HG03432 (cell line): ENCODE measurements around the gene AKR1B1.
A peak's percentile ranks its signal among the peaks of the same experiment; 100 is the strongest.
"Not testable (repeated sequence)": the region's sequence is repeated elsewhere in the genome, so short reads cannot be mapped to it uniquely, and the experiment has no call there.

Experiments
- ATAC-seq: cut with Tn5 transposase; IDR thresholded peaks from one replicate; pipeline ENCODE4 v1.9.1; 2021; ENCODE audit warnings: mild to moderate bottlenecking, moderate library complexity; ENCODE audit not compliant: unreplicated experiment

The AKR1B1 gene

DNA sequence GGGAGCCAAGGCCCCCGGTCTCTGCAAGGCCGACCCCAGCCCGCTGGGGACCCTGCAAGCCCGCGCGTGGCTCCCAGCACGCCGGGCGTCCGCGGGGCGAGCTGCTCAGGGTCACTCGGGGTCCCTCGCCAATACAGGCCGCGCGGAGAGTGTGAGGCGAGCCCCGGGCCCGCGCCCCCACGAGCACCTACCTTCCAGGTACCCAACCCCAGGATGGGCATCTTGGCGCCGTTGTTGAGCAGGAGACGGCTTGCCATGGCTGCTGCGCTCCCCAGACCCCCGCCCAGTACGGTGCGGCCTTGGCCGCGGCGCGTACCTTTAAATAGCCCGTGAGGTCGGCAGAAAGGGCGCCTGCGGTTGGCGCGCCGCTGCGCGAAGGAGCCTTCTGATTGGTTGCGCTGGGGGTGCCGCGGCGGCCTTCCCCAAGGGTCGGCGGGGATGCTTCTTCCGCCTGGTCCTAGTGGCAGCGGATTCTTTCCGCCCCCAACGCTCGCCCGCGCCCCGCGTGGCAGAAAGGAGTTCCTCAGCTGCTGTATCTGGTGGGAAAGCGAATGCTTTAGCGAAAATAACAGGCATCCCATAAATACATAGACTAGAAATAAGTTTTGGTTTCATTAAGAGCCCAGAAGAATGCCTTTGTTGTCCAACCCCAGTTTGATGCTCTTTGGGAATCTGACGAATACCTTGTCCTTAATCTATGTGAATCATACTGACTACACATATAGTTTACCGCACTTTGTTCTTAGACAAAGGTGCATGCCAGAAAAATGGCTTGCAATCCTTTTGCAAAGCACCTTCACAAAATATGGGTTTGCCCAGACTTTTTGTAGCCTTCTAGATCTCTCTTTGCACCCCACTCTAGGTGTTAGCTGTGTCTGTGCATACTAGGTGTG lies at the start of gene AKR1B1:
AKR1B1 (minus strand) TSS at position 295 of the 893 bp plus-strand sequence; CDS start at position 257, 38 bp downstream.
- peak; percentile 96 for ATAC-seq

- ATAC-seq = no peak
These were observed 47.0 kb upstream of the AKR1B1 start for GRCh38 chr7:134505856-134506255.

- ATAC-seq = no peak
These were observed 45.8 kb upstream of the AKR1B1 start for GRCh38 chr7:134504660-134505164.

GRCh38 chr7:134502463-134503371 lies 43.8 kb upstream of the AKR1B1 start:
- ATAC-seq = no peak

- ATAC-seq = no peak
These were observed 42.1 kb upstream of the AKR1B1 start for GRCh38 chr7:134500982-134501381.

DNA sequence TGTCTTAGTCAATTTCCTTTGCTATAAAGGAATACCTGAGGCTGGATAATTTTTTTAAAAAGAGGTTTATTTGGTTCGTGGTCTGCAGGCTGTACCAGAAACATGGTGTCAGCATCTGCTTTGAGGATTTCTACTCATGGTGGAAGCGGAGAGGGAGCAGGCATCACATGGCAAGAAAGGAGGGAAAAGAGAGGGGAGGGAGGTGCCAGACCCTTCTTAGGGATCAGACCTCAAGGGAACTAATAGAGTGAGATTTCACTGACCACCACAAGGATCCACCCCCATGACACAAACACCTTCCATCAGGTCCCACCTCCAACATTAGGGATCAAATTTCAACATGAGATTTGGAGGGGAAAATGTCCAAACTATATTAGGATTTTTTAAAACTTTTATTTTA lies 41.5 kb upstream of the AKR1B1 start:
- ATAC-seq = no peak

DNA sequence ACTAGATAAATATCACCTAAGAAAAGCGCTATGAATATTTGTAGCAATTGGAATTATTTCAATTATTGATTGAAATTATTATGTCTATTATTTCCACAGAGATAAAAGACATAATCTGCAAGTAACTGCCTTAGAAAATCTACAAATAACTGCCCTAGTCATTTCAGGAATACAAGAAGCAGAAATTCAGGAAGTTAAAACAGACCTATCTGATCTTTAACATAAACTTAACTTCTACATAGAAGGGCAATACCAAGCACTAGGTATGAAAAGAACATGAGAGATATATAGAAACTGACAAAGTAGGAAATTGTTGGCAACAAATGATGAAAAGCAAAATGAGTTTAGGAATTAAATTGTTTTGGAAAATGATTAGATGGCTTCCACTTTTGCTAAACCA lies 36.6 kb upstream of the AKR1B1 start:
- no peak for ATAC-seq

DNA sequence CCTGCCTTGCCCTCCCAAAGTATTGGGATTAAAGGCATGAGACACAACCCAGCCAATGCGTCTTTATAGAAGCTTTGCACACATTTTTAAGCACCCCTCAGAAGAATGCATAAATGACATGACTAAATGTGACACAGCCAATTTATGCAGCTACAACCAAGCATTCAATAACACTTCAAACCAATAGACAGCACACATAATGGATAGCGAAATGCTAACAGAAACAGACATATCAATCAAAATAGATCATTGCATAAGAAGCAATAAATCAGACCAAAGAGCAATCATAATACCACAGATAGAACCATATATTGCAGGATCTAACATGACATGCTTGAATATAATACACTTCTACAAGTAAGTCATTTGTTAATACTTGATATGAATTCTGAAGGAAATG lies 34.2 kb upstream of the AKR1B1 start:
- no peak for ATAC-seq

DNA sequence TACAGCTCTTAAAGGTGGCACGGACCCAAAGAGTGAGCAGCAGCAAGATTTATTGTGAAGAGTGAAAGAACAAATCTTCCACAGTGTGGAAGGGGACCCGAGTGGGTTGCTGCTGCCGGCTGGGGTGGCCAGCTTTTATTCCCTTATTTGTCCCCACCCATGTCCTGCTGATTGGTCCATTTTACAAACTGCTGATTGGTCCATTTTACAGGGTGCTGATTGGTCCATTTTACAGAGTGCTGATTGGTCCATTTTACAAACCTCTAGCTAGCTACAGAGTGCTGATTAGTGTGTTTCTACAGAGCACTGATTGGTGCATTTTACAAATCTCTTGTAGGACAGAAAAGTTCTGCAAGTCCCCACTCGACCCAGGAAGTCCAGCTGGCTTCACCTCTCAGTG lies 28.8 kb upstream of the AKR1B1 start:
- not testable (repeated sequence) for ATAC-seq

- no peak for ATAC-seq
These were observed 26.3 kb upstream of the AKR1B1 start for GRCh38 chr7:134485203-134485602.

DNA sequence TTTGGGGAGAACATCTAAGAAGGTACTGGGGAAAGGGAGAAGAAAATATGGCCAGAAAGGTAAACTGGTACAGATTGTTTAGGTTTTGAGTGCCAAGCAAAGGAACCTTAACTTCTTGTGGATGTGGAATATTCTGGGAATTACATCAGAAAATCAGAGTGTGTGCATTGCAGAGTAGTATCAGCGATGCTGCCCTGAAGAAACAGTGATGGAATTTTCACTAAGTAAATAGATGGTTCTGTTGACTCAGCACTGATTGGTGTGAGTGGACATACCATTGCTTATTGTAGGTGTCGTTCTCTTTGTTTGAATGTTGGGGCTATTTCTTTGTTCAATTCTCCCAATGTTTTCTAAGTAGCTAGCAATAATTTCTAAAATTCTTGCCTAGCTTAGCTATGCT lies 24.4 kb upstream of the AKR1B1 start:
- ATAC-seq = no peak

DNA sequence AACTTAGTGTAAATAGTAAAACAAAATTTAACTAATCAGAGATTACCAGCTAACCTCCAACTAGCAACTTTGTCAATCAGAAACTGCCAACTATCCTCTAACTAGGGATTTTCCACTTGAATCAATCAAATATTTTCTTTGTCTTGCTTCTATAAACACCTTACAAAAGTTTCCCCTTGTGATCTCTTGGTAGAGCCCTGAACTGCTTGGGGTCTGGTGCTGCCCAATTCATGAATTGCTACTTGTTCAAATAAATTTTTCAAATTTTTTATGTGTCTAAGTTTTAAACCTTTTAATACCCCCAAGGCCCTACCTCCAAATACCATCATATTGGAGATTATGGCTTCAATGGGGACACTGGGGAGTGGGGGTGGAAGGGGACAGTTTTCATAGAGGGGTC lies 24.0 kb upstream of the AKR1B1 start:
- no peak for ATAC-seq

- no peak for ATAC-seq
These were observed 22.3 kb upstream of the AKR1B1 start for GRCh38 chr7:134481167-134481566.

- no peak for ATAC-seq
These were observed 21.8 kb upstream of the AKR1B1 start for GRCh38 chr7:134480730-134481129.

DNA sequence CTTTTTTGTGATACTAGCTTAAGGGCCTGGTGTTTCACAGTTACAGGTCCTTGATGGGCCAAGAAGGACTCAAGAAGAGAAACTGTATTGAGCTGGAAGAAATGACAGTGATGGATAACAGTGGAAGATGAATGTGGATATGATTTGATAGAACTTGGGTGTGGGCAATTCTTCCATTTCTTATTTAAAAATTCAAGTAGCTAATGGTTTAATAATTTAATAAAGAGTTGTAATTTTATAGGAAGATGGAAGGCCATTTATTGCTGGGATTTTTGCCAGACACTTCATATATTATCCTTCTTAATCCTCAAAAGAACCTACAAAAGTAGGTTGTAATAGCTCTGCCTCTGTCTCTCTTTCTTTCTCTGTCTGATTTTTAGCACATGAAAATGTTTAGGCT lies 21.3 kb upstream of the AKR1B1 start:
- ATAC-seq = no peak

- no peak for ATAC-seq
These were observed 19.8 kb upstream of the AKR1B1 start for GRCh38 chr7:134478707-134479106.

DNA sequence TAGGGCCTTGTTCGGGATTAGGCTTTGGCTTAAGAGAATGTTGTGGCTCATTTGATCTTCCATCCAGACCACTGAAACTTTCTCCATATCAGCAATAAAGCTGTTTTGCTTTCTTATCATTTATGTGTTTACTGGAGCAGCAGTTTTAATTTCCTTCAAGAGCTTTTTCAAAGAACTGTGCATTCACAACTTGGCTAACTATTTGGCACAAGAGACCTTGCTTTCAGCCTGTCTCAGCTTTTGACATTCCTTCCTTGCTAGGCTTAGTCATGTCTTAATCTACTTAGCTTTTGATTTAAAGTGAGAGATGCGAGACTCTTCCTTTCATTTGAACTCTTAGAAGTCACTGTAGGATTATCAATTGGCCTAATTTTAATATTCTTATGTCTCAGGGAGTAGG lies 19.1 kb upstream of the AKR1B1 start:
- ATAC-seq = no peak

- ATAC-seq = no peak
These were observed 17.1 kb upstream of the AKR1B1 start for GRCh38 chr7:134476044-134476443.

DNA sequence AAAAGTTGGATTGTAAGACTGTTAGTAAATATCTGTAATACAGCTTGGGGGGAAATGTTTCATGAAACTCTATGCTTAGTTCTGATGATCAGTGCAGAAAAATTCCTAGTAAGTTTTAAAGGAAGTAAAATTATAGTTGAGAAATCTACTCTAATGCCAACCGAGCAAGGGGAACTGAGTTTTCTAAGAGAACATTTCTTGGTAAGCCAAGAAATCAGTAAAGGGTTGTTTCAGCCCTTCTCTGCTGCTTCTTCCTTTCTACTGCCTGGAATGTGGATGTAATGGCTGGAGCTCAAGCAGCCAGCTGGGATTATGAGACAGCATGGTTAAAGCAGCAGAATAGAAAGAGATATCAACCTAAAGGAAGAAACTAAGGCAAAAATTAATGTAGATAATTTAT lies 15.9 kb upstream of the AKR1B1 start:
- no peak for ATAC-seq

DNA sequence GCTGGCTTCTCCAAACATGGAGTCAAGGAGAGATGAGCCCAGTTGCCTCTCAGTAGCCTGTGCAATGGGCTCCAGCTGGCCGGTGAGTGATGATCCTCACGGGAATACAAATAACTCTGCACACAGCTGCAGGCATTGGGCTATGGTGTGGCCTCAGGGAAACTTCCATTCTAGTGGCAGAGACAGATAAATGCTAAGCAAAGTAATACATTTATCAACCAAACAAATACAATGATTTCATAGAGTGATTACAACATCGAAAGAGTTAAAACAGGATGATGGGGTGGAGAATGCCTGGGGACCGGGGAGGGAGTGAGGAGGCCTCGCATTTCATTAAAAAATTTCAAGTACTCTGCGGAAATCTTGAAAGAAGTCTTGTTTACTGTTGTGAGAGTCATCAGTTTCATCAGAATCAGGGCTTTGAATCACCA lies 15.0 kb upstream of the AKR1B1 start:
- ATAC-seq = no peak

- ATAC-seq = no peak
These were observed 13.8 kb upstream of the AKR1B1 start for GRCh38 chr7:134472572-134473244.
